Measurements from ENCODE around the gene JAG2.

Gene JAG2

GRCh38 chr14:105171004-105171673 is 2.6 kb upstream of the JAG2 start:
- DNase-seq, result no peak
- TF ChIP-seq POLR2A (IDR thresholded peaks at IDR 0.05; ENCODE audit: low read length) (no peak), GATA1 (IDR thresholded peaks at IDR 0.05; ENCODE audit: low read depth, low read length) (no peak)

- no peak for DNase-seq
- TF ChIP-seq POLR2A (IDR thresholded peaks at IDR 0.05; ENCODE audit: low read length), result no peak
- no peak for TF ChIP-seq GATA1 (IDR thresholded peaks at IDR 0.05; ENCODE audit: low read depth, low read length)
Measured at GRCh38 chr14:105169776-105170655, 1.4 kb upstream of the JAG2 start.

- peak in 1 of 2 experiments; percentile 23 for DNase-seq
- no peak for TF ChIP-seq GATA1 (IDR thresholded peaks at IDR 0.05; ENCODE audit: low read depth, low read length)
- no peak for TF ChIP-seq POLR2A (IDR thresholded peaks at IDR 0.05; ENCODE audit: low read length)
Measured at GRCh38 chr14:105168979-105169507, 467 bp upstream of the JAG2 start.

GRCh38 chr14:105168093-105168420 is 519 bp downstream of the JAG2 start:
- TF ChIP-seq GATA1 (IDR thresholded peaks at IDR 0.05; ENCODE audit: low read depth, low read length) (no peak), POLR2A (IDR thresholded peaks at IDR 0.05; ENCODE audit: low read length) (no peak)
- DNase-seq, result no peak

- DNase-seq, result no peak
- TF ChIP-seq GATA1 (IDR thresholded peaks at IDR 0.05; ENCODE audit: low read depth, low read length) (no peak), POLR2A (IDR thresholded peaks at IDR 0.05; ENCODE audit: low read length) (no peak)
Measured at GRCh38 chr14:105167303-105168092, 1.1 kb downstream of the JAG2 start.

GRCh38 chr14:105166571-105167302 is 1.8 kb downstream of the JAG2 start:
- no peak for TF ChIP-seq GATA1 (IDR thresholded peaks at IDR 0.05; ENCODE audit: low read depth, low read length)
- TF ChIP-seq POLR2A (IDR thresholded peaks at IDR 0.05; ENCODE audit: low read length), result no peak
- DNase-seq, result no peak

GRCh38 chr14:105165761-105166485 is 2.7 kb downstream of the JAG2 start:
- DNase-seq, result no peak
- TF ChIP-seq POLR2A (IDR thresholded peaks at IDR 0.05; ENCODE audit: low read length) (no peak), GATA1 (IDR thresholded peaks at IDR 0.05; ENCODE audit: low read depth, low read length) (no peak)

- no peak for TF ChIP-seq POLR2A (IDR thresholded peaks at IDR 0.05; ENCODE audit: low read length)
- no peak for TF ChIP-seq GATA1 (IDR thresholded peaks at IDR 0.05; ENCODE audit: low read depth, low read length)
- DNase-seq, result no peak
Measured at GRCh38 chr14:105165134-105165704, 3.4 kb downstream of the JAG2 start.

GRCh38 chr14:105163040-105163742 is 5.4 kb downstream of the JAG2 start:
- TF ChIP-seq GATA1 (IDR thresholded peaks at IDR 0.05; ENCODE audit: low read depth, low read length) (no peak), POLR2A (IDR thresholded peaks at IDR 0.05; ENCODE audit: low read length) (no peak)
- DNase-seq, result no peak

GRCh38 chr14:105162669-105162979 is 6.0 kb downstream of the JAG2 start:
- TF ChIP-seq GATA1 (IDR thresholded peaks at IDR 0.05; ENCODE audit: low read depth, low read length) (no peak), POLR2A (IDR thresholded peaks at IDR 0.05; ENCODE audit: low read length) (no peak)

GRCh38 chr14:105161964-105162668 is 6.5 kb downstream of the JAG2 start:
- TF ChIP-seq GATA1 (IDR thresholded peaks at IDR 0.05; ENCODE audit: low read depth, low read length), result no peak
- TF ChIP-seq POLR2A (IDR thresholded peaks at IDR 0.05; ENCODE audit: low read length), result no peak
- peak; percentile 14 to 26 for DNase-seq

More at GRCh38 chr14:105162669-105162979, 6.0 kb downstream of the JAG2 start:
- DNase-seq, result no peak

Measured in erythroblast (primary cell).